HepG2 (cell line): Measurements from ENCODE around the gene TJAP1. TPM values are rescaled to one million over a fixed set of nuclear protein-coding genes. Genes with fewer than 3 reads are reported as not detected.
A peak's percentile ranks its signal among the peaks of the same experiment; 100 is the strongest.

Experiments
- CREM ChIP-seq, 2 experiments: sonication (generic) in 1 of 2; formaldehyde crosslinking in 1 of 2; IDR thresholded peaks; 2 replicates each; pipeline versions ENCODE4 v1.4.0 to v1.6.1; 2016 to 2020; ENCODE audit warnings: antibody characterized with exemption in 1 of 2, mild to moderate bottlenecking in 1 of 2, missing genetic modification reagents in 1 of 2
- FOSL2 ChIP-seq: sonication (generic); formaldehyde crosslinking; IDR thresholded peaks from 2 replicates; pipeline ENCODE4 v1.4.0; 2020; ENCODE audit warnings: missing genetic modification reagents
- HNF4G ChIP-seq, 2 experiments: sonication (generic) in 1 of 2; formaldehyde crosslinking in 1 of 2; IDR thresholded peaks; 2 replicates each; pipeline versions ENCODE4 v1.4.0 to v1.6.1; 2011 to 2020; ENCODE audit warnings: borderline replicate concordance in 2 of 2, low read depth in 2 of 2, mild to moderate bottlenecking in 2 of 2, low read length in 1 of 2, missing genetic modification reagents in 1 of 2, moderate library complexity in 1 of 2
- ISX ChIP-seq: sonication (generic); formaldehyde crosslinking; conservative IDR thresholded peaks from 2 replicates; pipeline ENCODE4 v1.5.0; 2020; ENCODE audit warnings: missing genetic modification reagents
- MAFK ChIP-seq, 2 experiments: IDR thresholded peaks in 1 of 2; conservative IDR thresholded peaks in 1 of 2; 2 replicates each; pipeline ENCODE4 v1.6.1; 2011; ENCODE audit warnings: improper control_type of control experiment in 2 of 2, low read length in 2 of 2
- PAX8 ChIP-seq: sonication (generic); formaldehyde crosslinking; IDR thresholded peaks from 2 replicates; pipeline ENCODE4 v1.8.0; 2022; ENCODE audit warnings: mild to moderate bottlenecking, missing genetic modification reagents, borderline replicate concordance
- REXO4 ChIP-seq: sonication (generic); formaldehyde crosslinking; IDR thresholded peaks from 2 replicates; pipeline ENCODE4 v1.8.0; 2022; ENCODE audit warnings: missing genetic modification reagents, mild to moderate bottlenecking, borderline replicate concordance
- TOE1 ChIP-seq: sonication (generic); formaldehyde crosslinking; IDR thresholded peaks from 2 replicates; pipeline ENCODE4 v1.4.0; 2020; ENCODE audit warnings: mild to moderate bottlenecking, missing genetic modification reagents
- ZBTB21 ChIP-seq: sonication (generic); formaldehyde crosslinking; IDR thresholded peaks from 2 replicates; pipeline ENCODE4 v1.4.0; 2020; ENCODE audit warnings: missing genetic modification reagents
- ZNF207 ChIP-seq: fragments of 450-650 bp; IDR thresholded peaks from 2 replicates; pipeline ENCODE4 v1.6.1; 2016; ENCODE audit warnings: antibody characterized with exemption, borderline replicate concordance
- ZNF616 ChIP-seq: sonication (generic); formaldehyde crosslinking; IDR thresholded peaks from 2 replicates; pipeline ENCODE4 v1.5.0; 2020; ENCODE audit warnings: low read depth, mild to moderate bottlenecking, missing genetic modification reagents
- ZNF891 ChIP-seq: sonication (generic); formaldehyde crosslinking; IDR thresholded peaks from 2 replicates; pipeline ENCODE4 v1.5.0; 2020; ENCODE audit warnings: mild to moderate bottlenecking, missing genetic modification reagents
- polyA plus RNA-seq, 8 experiments: library from polyadenylated mRNA; depleted of rRNA in 3 of 8; stranded (reverse) in 7 of 8; unstranded in 1 of 8; fragments of >200 nt; fragmentation: Illumina TruSeq in 4 of 8; extraction: Trizol in 4 of 8; gene quantifications; 2 replicates each; pipeline versions ENCODE4 v1.2.1 to v1.2.3, GENCODE V29; 2011 to 2016; ENCODE audit warnings: low read depth in 4 of 8, missing spikeins in 1 of 8, mixed read lengths in 1 of 8; ENCODE audit not compliant: insufficient read depth in 1 of 8
- total RNA-seq, 5 experiments: library from RNA; depleted of rRNA; stranded (reverse); fragments of >200 nt; fragmentation: Illumina TruSeq; extraction: Trizol; gene quantifications; 2 replicates each; pipeline ENCODE4 v1.2.3, GENCODE V29; 2016; ENCODE audit warnings: low read depth in 1 of 5
- TF ChIP-seq, protein P1 (sequence below): sonication (generic); formaldehyde crosslinking; IDR thresholded peaks from 2 replicates; pipeline ENCODE4 v1.4.0; 2020; ENCODE audit warnings: missing genetic modification reagents, mild to moderate bottlenecking, borderline replicate concordance
- TF ChIP-seq, protein P2 (sequence below): sonication (generic); formaldehyde crosslinking; IDR thresholded peaks from 2 replicates; pipeline ENCODE4 v1.8.0; 2022; ENCODE audit warnings: missing genetic modification reagents, low read depth, mild to moderate bottlenecking, borderline replicate concordance
- TF ChIP-seq, protein P3 (sequence below): sonication (generic); formaldehyde crosslinking; IDR thresholded peaks from 2 replicates; pipeline ENCODE4 v1.8.1; 2022; ENCODE audit warnings: mild to moderate bottlenecking, missing genetic modification reagents
- TF ChIP-seq, protein P4 (sequence below): sonication (generic); formaldehyde crosslinking; IDR thresholded peaks from 2 replicates; pipeline ENCODE4 v1.4.0; 2020; ENCODE audit warnings: mild to moderate bottlenecking, missing genetic modification reagents, borderline replicate concordance
- TF ChIP-seq, protein P5 (sequence below): sonication (generic); formaldehyde crosslinking; IDR thresholded peaks from 2 replicates; pipeline ENCODE4 v1.4.0; 2020; ENCODE audit warnings: mild to moderate bottlenecking, low read depth, missing genetic modification reagents
- TF ChIP-seq, protein P6 (sequence below): fragments of 450-650 bp; IDR thresholded peaks from 2 replicates; pipeline ENCODE4 v1.6.1; 2016

TJAP1 gene
- total and polyA plus RNA-seq, 2 of the 13 experiments (the other 11 are each of a cell fraction or from before 2014, with no cell fraction given) = 15.7 to 41.6 TPM

DNA sequence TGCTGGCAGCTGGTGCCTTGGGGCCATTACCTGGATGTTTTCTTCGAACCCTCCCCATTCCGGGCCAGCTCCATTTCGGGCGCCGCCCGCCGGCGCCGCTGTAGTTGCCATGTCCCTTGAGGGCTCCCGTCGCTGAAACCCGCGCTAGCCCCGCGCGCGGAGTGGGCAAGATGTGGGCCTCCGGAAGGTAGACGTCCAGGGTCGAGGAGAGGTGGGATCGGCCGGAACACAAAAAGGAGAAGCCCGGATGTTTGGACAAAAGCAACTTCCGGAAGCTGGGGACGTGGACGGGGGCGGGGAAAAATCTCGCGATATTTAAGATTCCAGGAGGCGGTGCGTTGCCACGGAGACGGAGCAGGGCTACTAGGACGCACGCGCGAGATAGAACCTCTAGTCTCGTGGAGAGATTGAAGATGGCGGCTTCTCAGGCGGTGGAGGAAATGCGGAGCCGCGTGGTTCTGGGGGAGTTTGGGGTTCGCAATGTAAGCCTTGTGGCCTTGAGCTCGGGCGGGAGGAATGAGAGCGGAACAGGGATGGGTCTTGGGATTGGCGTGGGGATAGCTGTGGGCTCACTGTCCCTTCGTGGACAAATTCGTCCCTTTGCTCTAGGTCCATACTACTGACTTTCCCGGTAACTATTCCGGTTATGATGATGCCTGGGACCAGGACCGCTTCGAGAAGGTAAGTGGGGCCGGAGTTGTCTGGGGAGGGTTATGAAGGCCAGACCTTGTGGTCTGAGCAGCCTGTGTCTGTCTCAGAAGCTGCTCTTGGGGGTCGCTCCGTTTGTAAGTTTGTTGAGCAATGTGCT is 39.5 kb downstream of the TJAP1 start, which contains the start of the genes POLR1C and YIPF3 (continued):
- TF ChIP-seq MAFK (conservative IDR thresholded peaks at IDR 0.05 in 1 of 2, IDR thresholded peaks at IDR 0.05 in 1 of 2; ENCODE audit: low read length in 2 of 2) (no peak), ZBTB21 (CRISPR knock-in tag) (no peak), REXO4 (no peak), PAX8 (CRISPR knock-in tag) (no peak), ZNF207 (no peak), HNF4G (IDR thresholded peaks at IDR 0.05; ENCODE audit: borderline replicate concordance, low read depth, low read length) (no peak), HNF4G (CRISPR knock-in tag; IDR thresholded peaks at IDR 0.05; ENCODE audit: borderline replicate concordance, low read depth) (peak; percentile 69; the same call in 1 of the 2 replicates), ZNF891 (peak; percentile 92), FOSL2 (CRISPR knock-in tag) (peak; percentile 38; the same call in 1 of the 2 replicates), ZNF616 (no peak), TOE1 (0 out of 2 replicates have a peak, but pooled peaks have one; percentile 40), CREM (IDR thresholded peaks at IDR 0.05) (peak; percentile 82), CREM (CRISPR knock-in tag; IDR thresholded peaks at IDR 0.05) (no peak), ISX (0 out of 2 replicates have a peak, but pooled peaks have one; percentile 14)
- TF ChIP-seq, protein P1, sequence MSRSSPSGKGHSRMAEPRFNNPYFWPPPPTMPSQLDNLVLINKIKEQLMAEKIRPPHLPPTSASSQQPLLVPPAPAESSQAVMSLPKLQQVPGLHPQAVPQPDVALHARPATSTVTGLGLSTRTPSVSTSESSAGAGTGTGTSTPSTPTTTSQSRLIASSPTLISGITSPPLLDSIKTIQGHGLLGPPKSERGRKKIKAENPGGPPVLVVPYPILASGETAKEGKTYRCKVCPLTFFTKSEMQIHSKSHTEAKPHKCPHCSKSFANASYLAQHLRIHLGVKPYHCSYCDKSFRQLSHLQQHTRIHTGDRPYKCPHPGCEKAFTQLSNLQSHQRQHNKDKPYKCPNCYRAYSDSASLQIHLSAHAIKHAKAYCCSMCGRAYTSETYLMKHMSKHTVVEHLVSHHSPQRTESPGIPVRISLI (CRISPR knock-in tag) = peak; percentile 44; the same call in 1 of the 2 replicates
- TF ChIP-seq, protein P2, sequence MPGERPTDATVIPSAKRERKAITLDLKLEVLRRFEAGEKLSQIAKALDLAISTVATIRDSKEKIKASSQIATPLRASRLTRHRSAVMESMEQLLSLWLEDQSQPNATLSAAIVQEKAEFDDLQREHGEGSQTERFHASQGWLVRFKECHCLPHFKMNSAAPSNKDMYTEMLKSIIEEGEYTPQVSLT (CRISPR knock-in tag) = peak; percentile 56; the same call in 1 of the 2 replicates
- TF ChIP-seq, protein P3, sequence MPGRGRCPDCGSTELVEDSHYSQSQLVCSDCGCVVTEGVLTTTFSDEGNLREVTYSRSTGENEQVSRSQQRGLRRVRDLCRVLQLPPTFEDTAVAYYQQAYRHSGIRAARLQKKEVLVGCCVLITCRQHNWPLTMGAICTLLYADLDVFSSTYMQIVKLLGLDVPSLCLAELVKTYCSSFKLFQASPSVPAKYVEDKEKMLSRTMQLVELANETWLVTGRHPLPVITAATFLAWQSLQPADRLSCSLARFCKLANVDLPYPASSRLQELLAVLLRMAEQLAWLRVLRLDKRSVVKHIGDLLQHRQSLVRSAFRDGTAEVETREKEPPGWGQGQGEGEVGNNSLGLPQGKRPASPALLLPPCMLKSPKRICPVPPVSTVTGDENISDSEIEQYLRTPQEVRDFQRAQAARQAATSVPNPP (CRISPR knock-in tag) = peak; percentile 69
- TF ChIP-seq, protein P4, sequence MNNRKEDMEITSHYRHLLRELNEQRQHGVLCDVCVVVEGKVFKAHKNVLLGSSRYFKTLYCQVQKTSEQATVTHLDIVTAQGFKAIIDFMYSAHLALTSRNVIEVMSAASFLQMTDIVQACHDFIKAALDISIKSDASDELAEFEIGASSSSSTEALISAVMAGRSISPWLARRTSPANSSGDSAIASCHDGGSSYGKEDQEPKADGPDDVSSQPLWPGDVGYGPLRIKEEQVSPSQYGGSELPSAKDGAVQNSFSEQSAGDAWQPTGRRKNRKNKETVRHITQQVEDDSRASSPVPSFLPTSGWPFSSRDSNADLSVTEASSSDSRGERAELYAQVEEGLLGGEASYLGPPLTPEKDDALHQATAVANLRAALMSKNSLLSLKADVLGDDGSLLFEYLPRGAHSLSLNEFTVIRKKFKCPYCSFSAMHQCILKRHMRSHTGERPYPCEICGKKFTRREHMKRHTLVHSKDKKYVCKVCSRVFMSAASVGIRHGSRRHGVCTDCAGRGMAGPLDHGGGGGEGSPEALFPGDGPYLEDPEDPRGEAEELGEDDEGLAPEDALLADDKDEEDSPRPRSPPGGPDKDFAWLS (CRISPR knock-in tag) = 0 out of 2 replicates have a peak, but pooled peaks have one; percentile 72
- TF ChIP-seq, protein P5, sequence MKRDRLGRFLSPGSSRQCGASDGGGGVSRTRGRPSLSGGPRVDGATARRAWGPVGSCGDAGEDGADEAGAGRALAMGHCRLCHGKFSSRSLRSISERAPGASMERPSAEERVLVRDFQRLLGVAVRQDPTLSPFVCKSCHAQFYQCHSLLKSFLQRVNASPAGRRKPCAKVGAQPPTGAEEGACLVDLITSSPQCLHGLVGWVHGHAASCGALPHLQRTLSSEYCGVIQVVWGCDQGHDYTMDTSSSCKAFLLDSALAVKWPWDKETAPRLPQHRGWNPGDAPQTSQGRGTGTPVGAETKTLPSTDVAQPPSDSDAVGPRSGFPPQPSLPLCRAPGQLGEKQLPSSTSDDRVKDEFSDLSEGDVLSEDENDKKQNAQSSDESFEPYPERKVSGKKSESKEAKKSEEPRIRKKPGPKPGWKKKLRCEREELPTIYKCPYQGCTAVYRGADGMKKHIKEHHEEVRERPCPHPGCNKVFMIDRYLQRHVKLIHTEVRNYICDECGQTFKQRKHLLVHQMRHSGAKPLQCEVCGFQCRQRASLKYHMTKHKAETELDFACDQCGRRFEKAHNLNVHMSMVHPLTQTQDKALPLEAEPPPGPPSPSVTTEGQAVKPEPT (CRISPR knock-in tag) = 0 out of 2 replicates have a peak, but pooled peaks have one; percentile 89
- TF ChIP-seq, protein P6, sequence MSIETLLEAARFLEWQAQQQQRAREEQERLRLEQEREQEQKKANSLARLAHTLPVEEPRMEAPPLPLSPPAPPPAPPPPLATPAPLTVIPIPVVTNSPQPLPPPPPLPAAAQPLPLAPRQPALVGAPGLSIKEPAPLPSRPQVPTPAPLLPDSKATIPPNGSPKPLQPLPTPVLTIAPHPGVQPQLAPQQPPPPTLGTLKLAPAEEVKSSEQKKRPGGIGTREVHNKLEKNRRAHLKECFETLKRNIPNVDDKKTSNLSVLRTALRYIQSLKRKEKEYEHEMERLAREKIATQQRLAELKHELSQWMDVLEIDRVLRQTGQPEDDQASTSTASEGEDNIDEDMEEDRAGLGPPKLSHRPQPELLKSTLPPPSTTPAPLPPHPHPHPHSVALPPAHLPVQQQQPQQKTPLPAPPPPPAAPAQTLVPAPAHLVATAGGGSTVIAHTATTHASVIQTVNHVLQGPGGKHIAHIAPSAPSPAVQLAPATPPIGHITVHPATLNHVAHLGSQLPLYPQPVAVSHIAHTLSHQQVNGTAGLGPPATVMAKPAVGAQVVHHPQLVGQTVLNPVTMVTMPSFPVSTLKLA = peak; percentile 84
